ENCODE data around the gene MANSC4. TPM values are rescaled to one million over a fixed set of nuclear protein-coding genes. Genes with fewer than 3 reads are reported as not detected.

Gene MANSC4
- total and polyA plus RNA-seq, 9 of the 15 experiments (the other 6 are each of a cell fraction or from before 2014, with no cell fraction given), result not detected

DNA sequence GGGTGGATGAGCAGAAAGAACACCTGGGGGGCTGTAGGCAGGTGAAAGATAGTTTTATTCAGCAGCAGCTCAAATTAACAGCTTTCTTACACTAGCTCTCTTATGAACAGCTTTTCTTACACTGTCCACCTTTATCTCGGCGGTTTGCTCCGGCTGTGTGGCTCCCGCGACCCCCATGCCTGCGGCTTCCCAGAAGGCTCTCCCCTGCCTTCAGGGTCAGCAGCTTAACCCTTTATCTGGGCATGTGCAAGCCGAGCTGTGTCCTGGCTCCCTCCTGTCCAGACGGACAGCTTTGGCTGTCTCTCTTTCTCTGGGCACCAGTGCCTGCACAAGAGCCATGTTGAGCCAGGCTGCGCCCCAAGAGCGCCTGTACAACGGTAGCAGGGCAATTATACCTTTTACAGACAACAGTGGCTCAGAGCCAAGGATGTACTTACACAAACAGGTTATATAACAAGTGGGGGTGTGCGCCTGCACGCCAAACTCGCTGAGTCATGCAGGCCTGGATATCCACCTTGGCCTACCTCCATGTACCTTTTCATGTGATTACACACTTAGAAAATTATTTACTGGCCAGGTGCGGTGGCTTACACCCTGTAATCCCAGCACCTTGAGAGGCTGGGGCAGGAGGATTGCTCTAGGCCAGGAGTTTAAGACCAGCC lies 28.5 kb downstream of the MANSC4 start (continued):
- no peak for TF ChIP-seq HDAC2 (IDR thresholded peaks at IDR 0.05)
- peak; percentile 73 for TF ChIP-seq NFE2L1 (tag; IDR thresholded peaks at IDR 0.05; ENCODE audit: borderline replicate concordance, low read depth)
- TF ChIP-seq, protein P1, sequence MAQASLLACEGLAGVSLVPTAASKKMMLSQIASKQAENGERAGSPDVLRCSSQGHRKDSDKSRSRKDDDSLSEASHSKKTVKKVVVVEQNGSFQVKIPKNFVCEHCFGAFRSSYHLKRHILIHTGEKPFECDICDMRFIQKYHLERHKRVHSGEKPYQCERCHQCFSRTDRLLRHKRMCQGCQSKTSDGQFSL (CRISPR knock-in tag; IDR thresholded peaks at IDR 0.05), result peak; percentile 79
- TF ChIP-seq, protein P1 (tag; IDR thresholded peaks at IDR 0.05), result no peak
- no peak for TF ChIP-seq SMARCC2 (IDR thresholded peaks at IDR 0.05; ENCODE audit: low read depth)
- TF ChIP-seq TBP (optimal IDR thresholded peaks at IDR 0.05; ENCODE audit: low read depth, low read length), result no peak
- no peak for TF ChIP-seq HOXB6 (CRISPR knock-in tag; IDR thresholded peaks at IDR 0.05; ENCODE audit: borderline replicate concordance)
- TF ChIP-seq TCF3 (CRISPR knock-in tag; IDR thresholded peaks at IDR 0.05), result no peak
- no peak for TF ChIP-seq THRB (CRISPR knock-in tag; conservative IDR thresholded peaks at IDR 0.05)
- 0 out of 2 replicates have a peak, but pooled peaks have one; percentile 22 for TF ChIP-seq MTA3 (IDR thresholded peaks at IDR 0.05; ENCODE audit: borderline replicate concordance)
- TF ChIP-seq, protein P2, sequence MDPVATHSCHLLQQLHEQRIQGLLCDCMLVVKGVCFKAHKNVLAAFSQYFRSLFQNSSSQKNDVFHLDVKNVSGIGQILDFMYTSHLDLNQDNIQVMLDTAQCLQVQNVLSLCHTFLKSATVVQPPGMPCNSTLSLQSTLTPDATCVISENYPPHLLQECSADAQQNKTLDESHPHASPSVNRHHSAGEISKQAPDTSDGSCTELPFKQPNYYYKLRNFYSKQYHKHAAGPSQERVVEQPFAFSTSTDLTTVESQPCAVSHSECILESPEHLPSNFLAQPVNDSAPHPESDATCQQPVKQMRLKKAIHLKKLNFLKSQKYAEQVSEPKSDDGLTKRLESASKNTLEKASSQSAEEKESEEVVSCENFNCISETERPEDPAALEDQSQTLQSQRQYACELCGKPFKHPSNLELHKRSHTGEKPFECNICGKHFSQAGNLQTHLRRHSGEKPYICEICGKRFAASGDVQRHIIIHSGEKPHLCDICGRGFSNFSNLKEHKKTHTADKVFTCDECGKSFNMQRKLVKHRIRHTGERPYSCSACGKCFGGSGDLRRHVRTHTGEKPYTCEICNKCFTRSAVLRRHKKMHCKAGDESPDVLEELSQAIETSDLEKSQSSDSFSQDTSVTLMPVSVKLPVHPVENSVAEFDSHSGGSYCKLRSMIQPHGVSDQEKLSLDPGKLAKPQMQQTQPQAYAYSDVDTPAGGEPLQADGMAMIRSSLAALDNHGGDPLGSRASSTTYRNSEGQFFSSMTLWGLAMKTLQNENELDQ (CRISPR knock-in tag; IDR thresholded peaks at IDR 0.05; ENCODE audit: borderline replicate concordance), result no peak
- TF ChIP-seq, protein P3, sequence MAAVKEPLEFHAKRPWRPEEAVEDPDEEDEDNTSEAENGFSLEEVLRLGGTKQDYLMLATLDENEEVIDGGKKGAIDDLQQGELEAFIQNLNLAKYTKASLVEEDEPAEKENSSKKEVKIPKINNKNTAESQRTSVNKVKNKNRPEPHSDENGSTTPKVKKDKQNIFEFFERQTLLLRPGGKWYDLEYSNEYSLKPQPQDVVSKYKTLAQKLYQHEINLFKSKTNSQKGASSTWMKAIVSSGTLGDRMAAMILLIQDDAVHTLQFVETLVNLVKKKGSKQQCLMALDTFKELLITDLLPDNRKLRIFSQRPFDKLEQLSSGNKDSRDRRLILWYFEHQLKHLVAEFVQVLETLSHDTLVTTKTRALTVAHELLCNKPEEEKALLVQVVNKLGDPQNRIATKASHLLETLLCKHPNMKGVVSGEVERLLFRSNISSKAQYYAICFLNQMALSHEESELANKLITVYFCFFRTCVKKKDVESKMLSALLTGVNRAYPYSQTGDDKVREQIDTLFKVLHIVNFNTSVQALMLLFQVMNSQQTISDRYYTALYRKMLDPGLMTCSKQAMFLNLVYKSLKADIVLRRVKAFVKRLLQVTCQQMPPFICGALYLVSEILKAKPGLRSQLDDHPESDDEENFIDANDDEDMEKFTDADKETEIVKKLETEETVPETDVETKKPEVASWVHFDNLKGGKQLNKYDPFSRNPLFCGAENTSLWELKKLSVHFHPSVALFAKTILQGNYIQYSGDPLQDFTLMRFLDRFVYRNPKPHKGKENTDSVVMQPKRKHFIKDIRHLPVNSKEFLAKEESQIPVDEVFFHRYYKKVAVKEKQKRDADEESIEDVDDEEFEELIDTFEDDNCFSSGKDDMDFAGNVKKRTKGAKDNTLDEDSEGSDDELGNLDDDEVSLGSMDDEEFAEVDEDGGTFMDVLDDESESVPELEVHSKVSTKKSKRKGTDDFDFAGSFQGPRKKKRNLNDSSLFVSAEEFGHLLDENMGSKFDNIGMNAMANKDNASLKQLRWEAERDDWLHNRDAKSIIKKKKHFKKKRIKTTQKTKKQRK (IDR thresholded peaks at IDR 0.05; ENCODE audit: borderline replicate concordance, low read depth, low read length), result no peak
- no peak for TF ChIP-seq TAF9B (IDR thresholded peaks at IDR 0.05; ENCODE audit: partially characterized antibody)
- TF ChIP-seq ZNF316 (IDR thresholded peaks at IDR 0.05), result peak; percentile 92
- TF ChIP-seq RCOR1 (IDR thresholded peaks at IDR 0.05; ENCODE audit: borderline replicate concordance in 1 of 2, low read depth in 2 of 2, low read length in 2 of 2), result 0 out of 4 replicates have a peak, but pooled peaks of 1 of the 2 experiments have one; percentile 11
- TF ChIP-seq TEAD1 (CRISPR knock-in tag; IDR thresholded peaks at IDR 0.05), result no peak
- no peak for TF ChIP-seq RB1 (IDR thresholded peaks at IDR 0.05; ENCODE audit: low read depth)
- TF ChIP-seq NFE2 (IDR thresholded peaks at IDR 0.05; ENCODE audit: low read depth), result peak; percentile 91
- no peak for TF ChIP-seq ZNF830 (CRISPR knock-in tag; IDR thresholded peaks at IDR 0.05)
- TF ChIP-seq MAFG (tag; conservative IDR thresholded peaks at IDR 0.05), result peak; percentile 88
- TF ChIP-seq RBFOX2 (IDR thresholded peaks at IDR 0.05; ENCODE audit: low read depth, low read length), result no peak

All from K562 (cell line).